ENCODE results near the gene CDHR3. TPM values are rescaled to one million over a fixed set of nuclear protein-coding genes. Genes with fewer than 3 reads are reported as not detected.
A peak's percentile ranks its signal among the peaks of the same experiment; 100 is the strongest.

CDHR3 gene
- total RNA-seq, 2 experiments from 2014 or later: 0.42 to 2.8 TPM

- intact Hi-C loops (cut with micrococcal nuclease; ENCODE audit: unreplicated experiment): loop anchor here (2.0 to 10.0 kb wide), 3 partner anchors 106 to 416 kb away; no protein-coding TSS in a partner anchor
- Histone ChIP-seq H2AFZ (ENCODE audit: low read length) (peak overlapping the region; percentile 34), H3K79me2 (ENCODE audit: insufficient read depth, low read depth, low read length) (no peaks in the 10 kb centered on the region), H3K9me3 (ENCODE audit: low read length) (peaks cover 16% of the 10 kb centered on the region; the same call in 1 of the 2 replicates), H3K27ac (ENCODE audit: low read depth, low read length, poor library complexity, severe bottlenecking) (no peak overlapping the region), H3K4me3 (ENCODE audit: low read depth, low read length, poor library complexity, severe bottlenecking) (peak overlapping the region; percentile 1), H3K36me3 (ENCODE audit: insufficient read depth, low read length) (peaks cover 11% of the 10 kb centered on the region; the same call in 1 of the 2 replicates), H4K20me1 (ENCODE audit: insufficient read depth, low read length) (no peaks in the 10 kb centered on the region), H3K4me1 (ENCODE audit: insufficient read depth, low read length, poor library complexity, severe bottlenecking) (peaks cover 47% of the 10 kb centered on the region), H3K9me2 (ENCODE audit: insufficient read depth, low read length) (no peaks in the 10 kb centered on the region), H3K4me2 (ENCODE audit: low read length) (peak overlapping the region; percentile 52)
- no TSS peak for BruUV-seq (replicated peaks)
- peak; percentile 62 for DNase-seq (ENCODE audit: low spot score)
- ChIA-PET POLR2A (interaction anchor here (0.5 to 2.0 kb wide), 9 partner anchors 21 to 1975 kb away, joined by 3 to 11 read pairs (median 4); no protein-coding TSS in a partner anchor), CTCF (ENCODE audit: unreplicated experiment) (interaction anchor here (0.6 to 3.1 kb wide), 3 partner anchors 105 to 263 kb away, joined by 3 to 27 read pairs (median 3); no protein-coding TSS in a partner anchor)
- TF ChIP-seq, protein P1, sequence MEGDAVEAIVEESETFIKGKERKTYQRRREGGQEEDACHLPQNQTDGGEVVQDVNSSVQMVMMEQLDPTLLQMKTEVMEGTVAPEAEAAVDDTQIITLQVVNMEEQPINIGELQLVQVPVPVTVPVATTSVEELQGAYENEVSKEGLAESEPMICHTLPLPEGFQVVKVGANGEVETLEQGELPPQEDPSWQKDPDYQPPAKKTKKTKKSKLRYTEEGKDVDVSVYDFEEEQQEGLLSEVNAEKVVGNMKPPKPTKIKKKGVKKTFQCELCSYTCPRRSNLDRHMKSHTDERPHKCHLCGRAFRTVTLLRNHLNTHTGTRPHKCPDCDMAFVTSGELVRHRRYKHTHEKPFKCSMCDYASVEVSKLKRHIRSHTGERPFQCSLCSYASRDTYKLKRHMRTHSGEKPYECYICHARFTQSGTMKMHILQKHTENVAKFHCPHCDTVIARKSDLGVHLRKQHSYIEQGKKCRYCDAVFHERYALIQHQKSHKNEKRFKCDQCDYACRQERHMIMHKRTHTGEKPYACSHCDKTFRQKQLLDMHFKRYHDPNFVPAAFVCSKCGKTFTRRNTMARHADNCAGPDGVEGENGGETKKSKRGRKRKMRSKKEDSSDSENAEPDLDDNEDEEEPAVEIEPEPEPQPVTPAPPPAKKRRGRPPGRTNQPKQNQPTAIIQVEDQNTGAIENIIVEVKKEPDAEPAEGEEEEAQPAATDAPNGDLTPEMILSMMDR (conservative IDR thresholded peaks at IDR 0.05; ENCODE audit: low read length): no peak
- no peak for TF ChIP-seq EZH2phosphoT487 (IDR thresholded peaks at IDR 0.05; ENCODE audit: borderline replicate concordance, low read depth, low read length)
Measured at GRCh38 chr7:106049139-106049752, 86.2 kb downstream of the CDHR3 start.

DNA sequence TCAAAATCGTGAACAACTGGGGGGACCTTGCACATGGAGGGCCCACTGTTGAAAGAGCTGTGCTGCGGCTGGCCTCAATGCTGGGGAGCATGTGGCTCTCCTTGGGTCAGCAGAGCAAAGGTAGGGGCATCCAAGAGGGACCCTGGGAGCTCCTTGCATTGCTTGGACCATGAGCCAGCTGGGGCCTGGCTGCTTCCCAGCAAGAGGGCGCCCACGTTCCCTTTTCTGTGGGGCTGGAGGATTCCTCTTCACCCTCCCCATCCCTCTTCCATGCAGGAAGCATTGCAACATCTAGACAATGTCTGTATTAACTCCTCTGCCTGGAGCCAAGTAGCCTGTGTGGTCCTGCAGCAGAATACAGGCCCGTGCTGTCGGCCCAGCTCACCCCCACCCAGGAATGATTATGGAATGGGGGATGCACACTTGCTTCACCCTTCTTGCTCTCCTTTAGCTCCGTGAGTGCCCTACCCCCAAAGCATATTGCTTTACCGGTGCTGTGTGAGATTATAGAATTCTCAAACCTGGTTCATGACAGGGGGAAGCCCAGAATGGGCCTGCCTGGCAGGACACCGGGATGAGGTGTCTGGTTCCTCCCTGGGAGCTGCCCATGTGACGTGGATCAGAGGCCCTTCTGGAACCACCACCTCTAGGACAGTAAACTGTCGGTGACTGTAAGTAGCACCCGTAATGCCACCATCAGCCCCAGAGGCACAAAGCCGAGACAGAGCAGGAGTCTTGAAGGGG lies 87.1 kb downstream of the CDHR3 start:
- POLR2A ChIA-PET: interaction anchor here (0.7 to 2.0 kb wide), 7 partner anchors 11 to 117 kb away, joined by 3 to 11 read pairs (median 4); no protein-coding TSS in a partner anchor
- no peak for DNase-seq (ENCODE audit: low spot score)
- CTCF ChIA-PET (ENCODE audit: unreplicated experiment): interaction anchor here (1.2 to 3.1 kb wide), 2 partner anchors 27 to 104 kb away, joined by 5 to 27 read pairs; no protein-coding TSS in a partner anchor
- intact Hi-C loops (cut with micrococcal nuclease; ENCODE audit: unreplicated experiment): loop anchor here (10.0 kb wide), 1 partner anchor 815 kb away; the partner anchor contains the start of gene PIK3CG
- Histone ChIP-seq H4K20me1 (ENCODE audit: insufficient read depth, low read length) (no peaks in the 10 kb centered on the region), H3K27ac (ENCODE audit: low read depth, low read length, poor library complexity, severe bottlenecking) (no peak overlapping the region), H3K4me2 (ENCODE audit: low read length) (peak overlapping the region; percentile 52), H3K79me2 (ENCODE audit: insufficient read depth, low read depth, low read length) (no peaks in the 10 kb centered on the region), H2AFZ (ENCODE audit: low read length) (peak overlapping the region; percentile 34), H3K36me3 (ENCODE audit: insufficient read depth, low read length) (peaks cover 11% of the 10 kb centered on the region; the same call in 1 of the 2 replicates), H3K4me1 (ENCODE audit: insufficient read depth, low read length, poor library complexity, severe bottlenecking) (peaks cover 56% of the 10 kb centered on the region), H3K9me2 (ENCODE audit: insufficient read depth, low read length) (no peaks in the 10 kb centered on the region), H3K4me3 (ENCODE audit: low read depth, low read length, poor library complexity, severe bottlenecking) (no peak overlapping the region), H3K9me3 (ENCODE audit: low read length) (peaks cover 16% of the 10 kb centered on the region; the same call in 1 of the 2 replicates)
- no TSS peak for BruUV-seq (replicated peaks)
- no peak for TF ChIP-seq EZH2phosphoT487 (IDR thresholded peaks at IDR 0.05; ENCODE audit: borderline replicate concordance, low read depth, low read length)
- TF ChIP-seq, protein P1 (conservative IDR thresholded peaks at IDR 0.05; ENCODE audit: low read length): peak; percentile 56

Measured in OCI-LY7 (cell line).